Measurements from ENCODE around the gene SHISA7. TPM values are rescaled to one million over a fixed set of nuclear protein-coding genes. Genes with fewer than 3 reads are reported as not detected.

The SHISA7 gene
- total RNA-seq, 2 experiments from 2014 or later = not detected

- ChIA-PET POLR2A (no interaction called here), CTCF (interaction anchor here (0.8 kb wide), 1 partner anchor 14 kb away, joined by 5 read pairs; no protein-coding TSS in a partner anchor)
- TF ChIP-seq CTCF (IDR thresholded peaks at IDR 0.05) = no peak
- Mint-ChIP-seq H3K4me3 (no peak overlapping the region), H3K27me3 (peaks cover 6% of the 10 kb centered on the region), H3K27ac (no peak overlapping the region), H3K4me1 (ENCODE audit: low read depth) (peaks cover 21% of the 10 kb centered on the region), H3K36me3 (ENCODE audit: low read depth) (no peaks in the 10 kb centered on the region), H3K9me3 (no peaks in the 10 kb centered on the region)
- ATAC-seq = no peak
- DNase-seq = no peak
- intact Hi-C loops (cut with micrococcal nuclease) = no loop called here
These were observed 46.8 kb upstream of the SHISA7 start for GRCh38 chr19:55489711-55490477.

- Mint-ChIP-seq H3K4me3 (no peak overlapping the region), H3K4me1 (ENCODE audit: low read depth) (peaks cover 19% of the 10 kb centered on the region), H3K27ac (no peak overlapping the region), H3K27me3 (peaks cover 6% of the 10 kb centered on the region), H3K9me3 (no peaks in the 10 kb centered on the region), H3K36me3 (ENCODE audit: low read depth) (no peaks in the 10 kb centered on the region)
- TF ChIP-seq CTCF (IDR thresholded peaks at IDR 0.05) = no peak
- intact Hi-C loops (cut with micrococcal nuclease) = no loop called here
- DNase-seq (no peak), ATAC-seq (no peak)
- POLR2A ChIA-PET = no interaction called here
- CTCF ChIA-PET = no interaction called here
These were observed 46.0 kb upstream of the SHISA7 start for GRCh38 chr19:55488986-55489710.

- intact Hi-C loops (cut with micrococcal nuclease) = no loop called here
- peak within 1 kb of the TSS; percentile 11 for H3K4me3 Mint-ChIP-seq
- H3K9me3 Mint-ChIP-seq = no peaks in the 10 kb centered on the region
- ChIA-PET POLR2A (interaction anchor here (0.8 to 3.5 kb wide), 3 partner anchors 12 to 159 kb away, joined by 3 to 22 read pairs (median 5); partner anchors contain the start of gene ZNF628), CTCF (interaction anchor here (1.0 to 5.6 kb wide), 2 partner anchors 14 to 16 kb away, joined by 3 to 31 read pairs; no protein-coding TSS in a partner anchor)
- no peak for TF ChIP-seq CTCF (IDR thresholded peaks at IDR 0.05)
- peaks cover 19% of the 10 kb centered on the region for H3K4me1 Mint-ChIP-seq (ENCODE audit: low read depth)
- peak within 1 kb of the TSS; percentile 80 for H3K27ac Mint-ChIP-seq
- no peaks in the 10 kb centered on the region for H3K36me3 Mint-ChIP-seq (ENCODE audit: low read depth)
- DNase-seq = no peak
- H3K27me3 Mint-ChIP-seq = peaks cover 4% of the 10 kb centered on the region
- ATAC-seq = no peak
These were observed 45.0 kb upstream of the SHISA7 start, which contains the start of gene SSC5D for GRCh38 chr19:55487924-55488687. TSS of gene SSC5D (plus strand) at chr19:55488436. CDS start at chr19:55488590, 154 bp downstream.

GRCh38 chr19:55486971-55487923 is 44.1 kb upstream of the SHISA7 start:
- POLR2A ChIA-PET = interaction anchor here (0.8 to 3.5 kb wide), 4 partner anchors 11 to 160 kb away, joined by 3 to 22 read pairs (median 6); partner anchors contain the start of genes ZNF579 and ZNF628
- H3K9me3 Mint-ChIP-seq = no peaks in the 10 kb centered on the region
- ATAC-seq = peak; percentile 62
- peak; percentile 84 for DNase-seq
- no peak for TF ChIP-seq CTCF (IDR thresholded peaks at IDR 0.05)
- intact Hi-C loops (cut with micrococcal nuclease) = no loop called here
- peaks cover 2% of the 10 kb centered on the region for H3K27me3 Mint-ChIP-seq
- peak overlapping the region; percentile 11 for H3K4me3 Mint-ChIP-seq
- no peaks in the 10 kb centered on the region for H3K36me3 Mint-ChIP-seq (ENCODE audit: low read depth)
- H3K4me1 Mint-ChIP-seq (ENCODE audit: low read depth) = peaks cover 19% of the 10 kb centered on the region
- H3K27ac Mint-ChIP-seq = peak overlapping the region; percentile 80
- CTCF ChIA-PET = interaction anchor here (0.9 to 5.6 kb wide), 4 partner anchors 11 to 20 kb away, joined by 3 to 31 read pairs (median 4); no protein-coding TSS in a partner anchor

Measured in activated CD8-positive, alpha-beta T cell treated with anti-CD3 and anti-CD28 coated beads for 36 hours (primary cell).